K562 (cell line): ENCODE results near the gene IFNA8. TPM values are rescaled to one million over a fixed set of nuclear protein-coding genes. Genes with fewer than 3 reads are reported as not detected.

Experiments
- GABPA ChIP-seq: fragments of 200-800 bp; sonication (Bioruptor generic); conservative IDR thresholded peaks from 2 replicates; pipeline ENCODE4 v1.6.1; 2016; ENCODE audit warnings: low read depth, missing genetic modification characterization, missing compliant biosample characterization
- HNRNPL ChIP-seq: fragments of 200-400 bp; formaldehyde crosslinking; IDR thresholded peaks from 2 replicates; pipeline ENCODE4 v1.6.1; 2017; ENCODE audit warnings: low read depth, mild to moderate bottlenecking, low read length
- polyA plus RNA-seq, 8 experiments: library from polyadenylated mRNA; depleted of rRNA in 4 of 8; stranded (reverse) in 5 of 8; unstranded in 3 of 8; fragments of >200 nt; fragmentation: Nextera tagmentation in 2 of 8; fragmentation: Illumina TruSeq in 1 of 8; extraction: Ambion mirVana in 2 of 8; extraction: Trizol in 1 of 8; gene quantifications; 2 replicates each; pipeline versions ENCODE4 v1.2.1 to v1.2.3, GENCODE V29; 2011 to 2014; ENCODE audit warnings: inconsistent platforms in 1 of 8, missing spikeins in 1 of 8
- total RNA-seq, 7 experiments: library from RNA; depleted of rRNA in 6 of 7; stranded (reverse); fragments of >200 nt in 6 of 7; fragmentation: Illumina TruSeq in 2 of 7; extraction: Trizol in 2 of 7; gene quantifications; 2 replicates each; pipeline versions ENCODE4 v1.2.1 to v1.2.3, GENCODE V29; 2011 to 2021; ENCODE audit warnings: low replicate concordance in 1 of 7
- TF ChIP-seq, protein P1 (sequence below): fragments of 200-600 bp; sonication (generic); IDR thresholded peaks from one replicate; pipeline ENCODE4 v1.6.1; 2012; ENCODE audit warnings: mild to moderate bottlenecking, low read depth, low read length, inconsistent platforms
- TF ChIP-seq, protein P2 (sequence below), 2 experiments: IDR thresholded peaks in 1 of 2; conservative IDR thresholded peaks in 1 of 2; 2 replicates each; pipeline ENCODE4 v1.6.1; 2016; ENCODE audit warnings: low read depth in 2 of 2, mild to moderate bottlenecking in 1 of 2, missing compliant biosample characterization in 1 of 2, missing genetic modification characterization in 1 of 2, moderate library complexity in 1 of 2

The IFNA8 gene
- total and polyA plus RNA-seq, 9 of the 15 experiments (the other 6 are each of a cell fraction or from before 2014, with no cell fraction given), result not detected

DNA sequence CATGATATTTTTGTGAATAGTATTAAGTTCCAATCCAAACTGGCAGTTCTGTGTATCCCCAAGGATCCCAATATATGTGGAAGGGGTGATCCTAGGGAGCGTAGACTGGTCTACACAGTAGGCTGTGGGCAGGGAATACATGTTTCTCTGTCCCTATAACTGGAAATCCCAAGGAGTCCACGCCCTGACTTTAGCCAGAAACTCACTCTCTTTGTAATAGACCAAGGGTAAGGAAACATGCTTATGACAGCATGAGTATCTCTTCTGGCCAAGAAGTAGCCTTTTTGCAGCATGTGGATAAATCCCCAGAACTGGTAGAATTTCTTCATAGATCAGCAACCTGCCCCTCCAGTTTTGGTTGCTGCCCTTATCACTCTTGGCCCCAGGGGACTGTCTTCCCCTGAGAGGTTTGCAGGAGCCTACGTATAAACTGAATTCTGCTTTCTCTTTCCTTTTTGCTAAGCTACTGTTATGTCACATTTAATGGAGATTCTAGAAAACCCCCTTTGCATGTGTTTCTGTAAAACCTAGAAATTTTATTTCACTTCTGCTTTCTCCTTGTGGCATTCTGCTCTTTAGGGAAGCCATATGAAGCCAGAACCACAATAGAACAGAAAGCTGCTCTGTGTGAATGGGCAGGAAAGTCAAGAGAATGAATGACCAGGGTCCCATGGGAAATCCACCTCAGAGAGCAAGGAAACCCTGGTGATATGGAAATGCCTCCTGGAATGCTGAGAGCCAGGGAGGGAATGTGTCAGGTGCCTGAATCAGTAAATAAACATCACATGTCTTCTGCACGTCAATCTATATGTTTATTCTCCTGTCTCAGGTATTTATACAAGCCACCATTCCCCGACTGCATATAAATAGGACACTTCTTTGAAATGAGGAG lies 27.2 kb upstream of the IFNA8 start (continued):
- TF ChIP-seq, protein P1, sequence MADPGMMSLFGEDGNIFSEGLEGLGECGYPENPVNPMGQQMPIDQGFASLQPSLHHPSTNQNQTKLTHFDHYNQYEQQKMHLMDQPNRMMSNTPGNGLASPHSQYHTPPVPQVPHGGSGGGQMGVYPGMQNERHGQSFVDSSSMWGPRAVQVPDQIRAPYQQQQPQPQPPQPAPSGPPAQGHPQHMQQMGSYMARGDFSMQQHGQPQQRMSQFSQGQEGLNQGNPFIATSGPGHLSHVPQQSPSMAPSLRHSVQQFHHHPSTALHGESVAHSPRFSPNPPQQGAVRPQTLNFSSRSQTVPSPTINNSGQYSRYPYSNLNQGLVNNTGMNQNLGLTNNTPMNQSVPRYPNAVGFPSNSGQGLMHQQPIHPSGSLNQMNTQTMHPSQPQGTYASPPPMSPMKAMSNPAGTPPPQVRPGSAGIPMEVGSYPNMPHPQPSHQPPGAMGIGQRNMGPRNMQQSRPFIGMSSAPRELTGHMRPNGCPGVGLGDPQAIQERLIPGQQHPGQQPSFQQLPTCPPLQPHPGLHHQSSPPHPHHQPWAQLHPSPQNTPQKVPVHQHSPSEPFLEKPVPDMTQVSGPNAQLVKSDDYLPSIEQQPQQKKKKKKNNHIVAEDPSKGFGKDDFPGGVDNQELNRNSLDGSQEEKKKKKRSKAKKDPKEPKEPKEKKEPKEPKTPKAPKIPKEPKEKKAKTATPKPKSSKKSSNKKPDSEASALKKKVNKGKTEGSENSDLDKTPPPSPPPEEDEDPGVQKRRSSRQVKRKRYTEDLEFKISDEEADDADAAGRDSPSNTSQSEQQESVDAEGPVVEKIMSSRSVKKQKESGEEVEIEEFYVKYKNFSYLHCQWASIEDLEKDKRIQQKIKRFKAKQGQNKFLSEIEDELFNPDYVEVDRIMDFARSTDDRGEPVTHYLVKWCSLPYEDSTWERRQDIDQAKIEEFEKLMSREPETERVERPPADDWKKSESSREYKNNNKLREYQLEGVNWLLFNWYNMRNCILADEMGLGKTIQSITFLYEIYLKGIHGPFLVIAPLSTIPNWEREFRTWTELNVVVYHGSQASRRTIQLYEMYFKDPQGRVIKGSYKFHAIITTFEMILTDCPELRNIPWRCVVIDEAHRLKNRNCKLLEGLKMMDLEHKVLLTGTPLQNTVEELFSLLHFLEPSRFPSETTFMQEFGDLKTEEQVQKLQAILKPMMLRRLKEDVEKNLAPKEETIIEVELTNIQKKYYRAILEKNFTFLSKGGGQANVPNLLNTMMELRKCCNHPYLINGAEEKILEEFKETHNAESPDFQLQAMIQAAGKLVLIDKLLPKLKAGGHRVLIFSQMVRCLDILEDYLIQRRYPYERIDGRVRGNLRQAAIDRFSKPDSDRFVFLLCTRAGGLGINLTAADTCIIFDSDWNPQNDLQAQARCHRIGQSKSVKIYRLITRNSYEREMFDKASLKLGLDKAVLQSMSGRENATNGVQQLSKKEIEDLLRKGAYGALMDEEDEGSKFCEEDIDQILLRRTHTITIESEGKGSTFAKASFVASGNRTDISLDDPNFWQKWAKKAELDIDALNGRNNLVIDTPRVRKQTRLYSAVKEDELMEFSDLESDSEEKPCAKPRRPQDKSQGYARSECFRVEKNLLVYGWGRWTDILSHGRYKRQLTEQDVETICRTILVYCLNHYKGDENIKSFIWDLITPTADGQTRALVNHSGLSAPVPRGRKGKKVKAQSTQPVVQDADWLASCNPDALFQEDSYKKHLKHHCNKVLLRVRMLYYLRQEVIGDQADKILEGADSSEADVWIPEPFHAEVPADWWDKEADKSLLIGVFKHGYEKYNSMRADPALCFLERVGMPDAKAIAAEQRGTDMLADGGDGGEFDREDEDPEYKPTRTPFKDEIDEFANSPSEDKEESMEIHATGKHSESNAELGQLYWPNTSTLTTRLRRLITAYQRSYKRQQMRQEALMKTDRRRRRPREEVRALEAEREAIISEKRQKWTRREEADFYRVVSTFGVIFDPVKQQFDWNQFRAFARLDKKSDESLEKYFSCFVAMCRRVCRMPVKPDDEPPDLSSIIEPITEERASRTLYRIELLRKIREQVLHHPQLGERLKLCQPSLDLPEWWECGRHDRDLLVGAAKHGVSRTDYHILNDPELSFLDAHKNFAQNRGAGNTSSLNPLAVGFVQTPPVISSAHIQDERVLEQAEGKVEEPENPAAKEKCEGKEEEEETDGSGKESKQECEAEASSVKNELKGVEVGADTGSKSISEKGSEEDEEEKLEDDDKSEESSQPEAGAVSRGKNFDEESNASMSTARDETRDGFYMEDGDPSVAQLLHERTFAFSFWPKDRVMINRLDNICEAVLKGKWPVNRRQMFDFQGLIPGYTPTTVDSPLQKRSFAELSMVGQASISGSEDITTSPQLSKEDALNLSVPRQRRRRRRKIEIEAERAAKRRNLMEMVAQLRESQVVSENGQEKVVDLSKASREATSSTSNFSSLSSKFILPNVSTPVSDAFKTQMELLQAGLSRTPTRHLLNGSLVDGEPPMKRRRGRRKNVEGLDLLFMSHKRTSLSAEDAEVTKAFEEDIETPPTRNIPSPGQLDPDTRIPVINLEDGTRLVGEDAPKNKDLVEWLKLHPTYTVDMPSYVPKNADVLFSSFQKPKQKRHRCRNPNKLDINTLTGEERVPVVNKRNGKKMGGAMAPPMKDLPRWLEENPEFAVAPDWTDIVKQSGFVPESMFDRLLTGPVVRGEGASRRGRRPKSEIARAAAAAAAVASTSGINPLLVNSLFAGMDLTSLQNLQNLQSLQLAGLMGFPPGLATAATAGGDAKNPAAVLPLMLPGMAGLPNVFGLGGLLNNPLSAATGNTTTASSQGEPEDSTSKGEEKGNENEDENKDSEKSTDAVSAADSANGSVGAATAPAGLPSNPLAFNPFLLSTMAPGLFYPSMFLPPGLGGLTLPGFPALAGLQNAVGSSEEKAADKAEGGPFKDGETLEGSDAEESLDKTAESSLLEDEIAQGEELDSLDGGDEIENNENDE, result no peak
- TF ChIP-seq HNRNPL, result no peak
- TF ChIP-seq, protein P2, sequence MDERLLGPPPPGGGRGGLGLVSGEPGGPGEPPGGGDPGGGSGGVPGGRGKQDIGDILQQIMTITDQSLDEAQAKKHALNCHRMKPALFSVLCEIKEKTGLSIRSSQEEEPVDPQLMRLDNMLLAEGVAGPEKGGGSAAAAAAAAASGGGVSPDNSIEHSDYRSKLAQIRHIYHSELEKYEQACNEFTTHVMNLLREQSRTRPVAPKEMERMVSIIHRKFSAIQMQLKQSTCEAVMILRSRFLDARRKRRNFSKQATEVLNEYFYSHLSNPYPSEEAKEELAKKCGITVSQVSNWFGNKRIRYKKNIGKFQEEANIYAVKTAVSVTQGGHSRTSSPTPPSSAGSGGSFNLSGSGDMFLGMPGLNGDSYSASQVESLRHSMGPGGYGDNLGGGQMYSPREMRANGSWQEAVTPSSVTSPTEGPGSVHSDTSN (CRISPR knock-in tag; IDR thresholded peaks at IDR 0.05; ENCODE audit: low read depth), result no peak
- TF ChIP-seq, protein P2 (tag; conservative IDR thresholded peaks at IDR 0.05; ENCODE audit: low read depth), result no peak
- no peak for TF ChIP-seq GABPA (tag)
